GM12878 (cell line): ENCODE measurements around the gene TOPBP1. TPM values are rescaled to one million over a fixed set of nuclear protein-coding genes. Genes with fewer than 3 reads are reported as not detected.
A peak's percentile ranks its signal among the peaks of the same experiment; 100 is the strongest.

ENCODE experiments used
- ATAC-seq: fragments of 200-7000 bp; cut with Tn5 transposase; 3 replicates; pipeline ENCODE4 v1.9.1; 2020; ENCODE audit warnings: mild to moderate bottlenecking, moderate library complexity
- BruUV-seq: library from RNA; stranded (reverse); fragments of 400-500 nt; replicated peaks from 2 replicates; lab custom pipeline; 2021; lab: Mats Ljungman, UMichigan
- CTCF ChIA-PET: fragments of 300-600 bp; sonication (Branson Sonifier 250); formaldehyde crosslinking; extraction: SDS; loops from one replicate; lab custom pipeline; 2021; ENCODE audit warnings: inconsistent platforms; lab: Yijun Ruan, JAX
- POLR2A ChIA-PET: fragments of 350-600 bp; formaldehyde crosslinking; extraction: SDS; loops from one replicate; lab custom pipeline; 2021; ENCODE audit warnings: inconsistent platforms; lab: Charles Lee
- RAD21 ChIA-PET: fragments of 300-600 bp; sonication (Branson Sonifier 250); formaldehyde crosslinking; loops from one replicate; lab custom pipeline; 2023; ENCODE audit warnings: antibody characterized with exemption; ENCODE audit not compliant: unreplicated experiment; lab: Charles Lee
- SMC1A ChIA-PET: fragments of 300-600 bp; sonication (Branson Sonifier 250); formaldehyde crosslinking; loops from one replicate; lab custom pipeline; 2023; ENCODE audit not compliant: unreplicated experiment, uncharacterized antibody; lab: Charles Lee
- DNase-seq: peaks from one replicate; pipeline ENCODE4 v3.0.0-alpha.2; 2011; ENCODE audit warnings: low read depth, low spot score
- FAIRE-seq: peaks from 3 replicates; lab custom pipeline; 2011; peaks lifted over from hg19 to GRCh38; lab: Jason Lieb, UNC
- H2AFZ ChIP-seq: 2 replicates; pipeline ENCODE4 v1.6.0; 2011; ENCODE audit warnings: low read depth, low read length, control low read depth; ENCODE audit not compliant: control insufficient read depth
- H3K27ac ChIP-seq: 2 replicates; pipeline ENCODE4 v1.5.1; 2011; ENCODE audit warnings: control low read depth; ENCODE audit not compliant: control insufficient read depth, insufficient read depth
- H3K27me3 ChIP-seq, 2 experiments: replicated peaks in 1 of 2; 2 replicates each; pipeline versions ENCODE4 v1.6.0 to v1.6.1; 2011; ENCODE audit warnings: low read length in 1 of 2; ENCODE audit not compliant: control insufficient read depth in 2 of 2, insufficient read depth in 2 of 2
- H3K36me3 ChIP-seq, 2 experiments: 2 replicates each; pipeline ENCODE4 v1.5.1; 2011; ENCODE audit warnings: low read length in 1 of 2; ENCODE audit not compliant: control insufficient read depth in 2 of 2, insufficient read depth in 2 of 2
- H3K4me1 ChIP-seq: 2 replicates; pipeline ENCODE4 v1.6.1; 2011; ENCODE audit warnings: mild to moderate bottlenecking, low read length, moderate library complexity, mixed read lengths; ENCODE audit not compliant: control insufficient read depth, insufficient read depth
- H3K4me2 ChIP-seq: 2 replicates; pipeline ENCODE4 v1.6.0; 2011; ENCODE audit warnings: control low read depth; ENCODE audit not compliant: control insufficient read depth, insufficient read depth
- H3K4me3 ChIP-seq: fragments of 200-600 bp; sonication (generic); 2 replicates; pipeline ENCODE4 v1.5.1; 2016
- H3K79me2 ChIP-seq: 2 replicates; pipeline ENCODE4 v1.6.0; 2011; ENCODE audit warnings: low read length; ENCODE audit not compliant: control insufficient read depth, insufficient read depth
- H3K9ac ChIP-seq: 2 replicates; pipeline ENCODE4 v1.8.0; 2011; ENCODE audit warnings: low read length, control low read depth, mixed read lengths; ENCODE audit not compliant: control insufficient read depth, insufficient read depth
- H3K9me3 ChIP-seq: replicated peaks from 3 replicates; pipeline ENCODE4 v1.5.1; 2011; ENCODE audit warnings: mild to moderate bottlenecking, low read length; ENCODE audit not compliant: control insufficient read depth, insufficient read depth
- H4K20me1 ChIP-seq: 2 replicates; pipeline ENCODE4 v1.6.0; 2011; ENCODE audit not compliant: control insufficient read depth, insufficient read depth
- BCLAF1 ChIP-seq: fragments of 450-650 bp; IDR thresholded peaks from 2 replicates; pipeline ENCODE4 v1.6.1; 2017; ENCODE audit warnings: antibody characterized with exemption, mild to moderate bottlenecking, moderate library complexity
- BMI1 ChIP-seq: fragments of 450-650 bp; IDR thresholded peaks from 2 replicates; pipeline ENCODE4 v1.6.1; 2016; ENCODE audit warnings: mild to moderate bottlenecking, moderate library complexity, borderline replicate concordance
- JUNB ChIP-seq: IDR thresholded peaks from 2 replicates; pipeline ENCODE4 v1.6.1; 2016; ENCODE audit warnings: antibody characterized with exemption, mild to moderate bottlenecking
- MEF2A ChIP-seq: IDR thresholded peaks from 2 replicates; pipeline ENCODE4 v1.6.1; 2011; ENCODE audit warnings: low read depth, mild to moderate bottlenecking, low read length, moderate library complexity; ENCODE audit not compliant: insufficient read depth
- MLLT1 ChIP-seq: fragments of 450-650 bp; IDR thresholded peaks from 2 replicates; pipeline ENCODE4 v1.6.1; 2016; ENCODE audit warnings: mild to moderate bottlenecking
- POLR2AphosphoS5 ChIP-seq: IDR thresholded peaks from 2 replicates; pipeline ENCODE4 v1.6.1; 2011; ENCODE audit warnings: mild to moderate bottlenecking, low read length, inconsistent platforms
- POU2F2 ChIP-seq: IDR thresholded peaks from 3 replicates; pipeline ENCODE4 v1.6.1; 2011; ENCODE audit warnings: low read depth, mild to moderate bottlenecking, low read length, borderline replicate concordance
- YY1 ChIP-seq: IDR thresholded peaks from 2 replicates; pipeline ENCODE4 v1.6.1; 2011; ENCODE audit warnings: low read depth, mild to moderate bottlenecking, low read length
- WGBS: methylation state at CpG from one replicate; pipeline ENCODE4 v1.1.6; 2016; ENCODE audit warnings: low lambda C conversion rate; ENCODE audit not compliant: insufficient replicate concordance, insufficient coverage; ENCODE audit errors: missing lambda C conversion rate; 5-methylcytosine and 5-hydroxymethylcytosine counted together
- in situ Hi-C: fragments of 300-500 bp; cut with MboI; formaldehyde crosslinking; loops from 9 replicates; pipeline ENCODE4 v1.14.3; 2018; ENCODE audit warnings: mixed read lengths
- intact Hi-C: fragments of 100-400 bp; cut with micrococcal nuclease; formaldehyde crosslinking; loops from one replicate; pipeline ENCODE4 v1.14.2; 2022; ENCODE audit not compliant: unreplicated experiment
- polyA plus RNA-seq, 11 experiments: library from polyadenylated mRNA; depleted of rRNA in 4 of 11; unstranded in 6 of 11; stranded (reverse) in 5 of 11; fragments of >200 nt; fragmentation: Nextera tagmentation in 4 of 11; fragmentation: Illumina TruSeq in 1 of 11; extraction: Ambion mirVana in 4 of 11; extraction: Trizol in 1 of 11; gene quantifications; 1 replicate in 1 of 11; 2 replicates in 10 of 11; pipeline versions ENCODE4 v1.2.1 to v1.2.3, GENCODE V29; 2011 to 2016; ENCODE audit warnings: inconsistent platforms in 2 of 11, missing spikeins in 2 of 11, low read depth in 1 of 11
- total RNA-seq, 4 experiments: library from RNA; depleted of rRNA in 3 of 4; stranded (reverse); fragments of >200 nt in 3 of 4; fragmentation: Illumina TruSeq in 1 of 4; extraction: Trizol in 1 of 4; gene quantifications; 2 replicates each; pipeline versions ENCODE4 v1.2.1 to v1.2.3, GENCODE V29; 2013 to 2021

TOPBP1 gene
- total and polyA plus RNA-seq, 10 of the 15 experiments (the other 5 are each of a cell fraction or from before 2014, with no cell fraction given) = 18.3 to 99.3 (median 61.5) TPM

DNA sequence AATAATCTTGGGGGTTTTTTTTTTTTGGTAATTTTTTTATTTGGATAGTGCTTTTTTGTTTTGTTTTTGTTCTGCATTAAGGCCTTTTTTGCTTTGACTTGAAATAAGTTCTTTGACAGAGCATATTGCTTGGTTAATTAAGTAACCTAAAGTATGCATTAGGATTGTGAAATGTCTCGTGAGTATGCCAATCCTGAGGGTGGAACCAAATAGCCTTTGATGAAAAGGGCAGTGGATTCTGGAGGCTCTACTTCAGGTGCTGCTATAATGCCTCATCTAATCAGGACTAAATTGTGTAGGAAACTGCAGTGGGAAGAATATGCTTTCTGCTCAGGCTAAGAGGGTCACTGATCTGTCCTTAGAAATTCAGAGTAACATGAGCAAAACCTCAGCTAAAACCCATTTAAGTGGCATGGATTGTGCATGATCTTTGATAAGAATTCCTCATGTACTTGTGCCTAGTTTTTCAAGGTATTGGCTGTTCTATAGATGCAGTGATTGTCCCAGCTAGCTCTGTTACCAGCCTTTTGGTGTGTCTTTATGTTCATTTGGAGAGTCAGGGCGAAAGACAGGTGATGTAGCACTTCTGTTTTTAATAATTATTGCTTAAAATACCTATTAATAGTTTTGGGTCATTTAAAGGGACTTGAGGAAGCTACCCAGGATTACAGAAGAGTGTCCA lies 72.8 kb downstream of the TOPBP1 start (continued):
- TF ChIP-seq MEF2A = 0 out of 2 replicates have a peak, but pooled peaks have one; percentile 28

- no peak overlapping the region for H2AFZ ChIP-seq
- no peaks in the 10 kb centered on the region for H4K20me1 ChIP-seq
- no peak overlapping the region for H3K4me3 ChIP-seq
- no peak for TF ChIP-seq YY1
- TF ChIP-seq BCLAF1 = no peak
- TF ChIP-seq MLLT1 = 0 out of 2 replicates have a peak, but pooled peaks have one; percentile 11
- TF ChIP-seq BMI1 = no peak
- peak; percentile 39; the same call in 1 of the 3 replicates for TF ChIP-seq POU2F2
- peak; percentile 17; the same call in 1 of the 2 replicates for TF ChIP-seq JUNB
- TF ChIP-seq POLR2AphosphoS5 = 0 out of 2 replicates have a peak, but pooled peaks have one; percentile 36
- CTCF ChIA-PET = interaction anchor here (0.8 to 1.4 kb wide), 5 partner anchors 8 to 164 kb away, joined by 3 to 7 read pairs (median 3); no protein-coding TSS in a partner anchor
- no TSS peak for BruUV-seq
- H3K4me1 ChIP-seq = peaks cover 34% of the 10 kb centered on the region
- peak overlapping the region; percentile 30 for H3K4me2 ChIP-seq
- no peaks in the 10 kb centered on the region for H3K27me3 ChIP-seq
- DNase-seq = no peak
- no peak for FAIRE-seq
- in situ Hi-C loops (no loop called here), intact Hi-C loops (no loop called here)
- peak; percentile 52 for ATAC-seq
- no peaks in the 10 kb centered on the region for H3K9me3 ChIP-seq
- RAD21 ChIA-PET = interaction anchor here (1.4 kb wide), 1 partner anchor 12 kb away, joined by 4 read pairs; no protein-coding TSS in a partner anchor
- no peak overlapping the region; the same call in 1 of the 2 replicates for H3K27ac ChIP-seq
- H3K9ac ChIP-seq = no peak overlapping the region
- POLR2A ChIA-PET = interaction anchor here (1.1 to 2.4 kb wide), 4 partner anchors 11 to 19 kb away, joined by 3 to 8 read pairs (median 6); partner anchors contain the start of gene CDV3
- SMC1A ChIA-PET = interaction anchor here (0.6 to 4.2 kb wide), 2 partner anchors 11 to 14 kb away, joined by 3 to 38 read pairs; no protein-coding TSS in a partner anchor
- peaks cover 31% of the 10 kb centered on the region for H3K79me2 ChIP-seq
- H3K36me3 ChIP-seq = peaks cover 8 to 48% of the 10 kb centered on the region in 2 experiments
- 4% methylated on average over 4 of the region's 4 CpGs for WGBS
These were observed 73.7 kb downstream of the TOPBP1 start for GRCh38 chr3:133588035-133588434.
